ENCODE measurements around the gene IL1A.
A peak's percentile ranks its signal among the peaks of the same experiment; 100 is the strongest.

The IL1A gene

DNA sequence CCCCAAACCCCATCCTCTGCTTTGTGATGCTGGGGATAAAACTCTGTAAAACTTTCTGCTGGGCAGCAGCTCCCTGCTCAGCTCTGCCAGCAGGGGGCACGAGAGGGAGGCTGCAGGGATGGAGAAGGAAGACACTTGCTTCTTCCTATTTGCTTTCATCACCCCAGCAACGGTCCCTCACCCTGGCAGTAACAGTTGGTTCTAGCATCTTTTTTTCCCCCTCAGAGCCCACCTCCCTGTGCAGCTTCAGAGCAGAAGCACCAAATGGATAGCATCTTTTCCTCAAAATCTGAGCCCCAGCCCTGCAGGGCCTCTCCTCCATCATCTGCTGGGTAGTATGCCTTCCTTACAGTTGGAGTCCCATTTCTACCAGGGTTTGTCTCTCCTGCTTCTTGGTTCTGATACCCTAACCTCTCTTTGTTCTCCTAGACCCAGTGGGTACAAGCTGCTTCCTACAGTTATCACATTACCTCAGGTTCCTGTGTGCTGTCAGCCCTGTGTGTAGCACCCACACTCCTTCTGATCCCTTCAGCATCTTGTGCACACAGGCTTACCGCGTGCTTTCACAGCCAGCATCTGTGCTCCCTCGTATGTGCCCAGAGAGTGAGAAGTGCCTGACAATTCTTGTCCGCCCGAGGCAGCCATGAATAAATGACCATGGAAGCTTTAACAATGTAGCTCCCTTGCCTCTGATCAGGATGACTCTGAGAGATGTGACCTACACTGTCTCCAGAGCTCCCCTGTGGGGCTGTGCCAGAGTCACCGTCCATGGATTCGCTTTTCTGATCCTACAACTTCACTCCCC lies 34.3 kb downstream of the IL1A start:
- peak; percentile 83 to 87 for DNase-seq (ENCODE audit: low read depth in 2 of 2)
- H3K4me3 ChIP-seq (replicated peaks in 1 of 2; ENCODE audit: low read depth in 2 of 2, low read length in 2 of 2), result no peak overlapping the region
- peak; percentile 98 for TF ChIP-seq CTCF (IDR thresholded peaks at IDR 0.05; ENCODE audit: low read depth, low read length)

GRCh38 chr2:112740527-112740926 lies 43.8 kb downstream of the IL1A start:
- H3K4me3 ChIP-seq (replicated peaks in 1 of 2; ENCODE audit: low read depth in 2 of 2, low read length in 2 of 2), result no peak overlapping the region
- no peak for DNase-seq (ENCODE audit: low read depth in 2 of 2)
- no peak for TF ChIP-seq CTCF (IDR thresholded peaks at IDR 0.05; ENCODE audit: low read depth, low read length)

DNA sequence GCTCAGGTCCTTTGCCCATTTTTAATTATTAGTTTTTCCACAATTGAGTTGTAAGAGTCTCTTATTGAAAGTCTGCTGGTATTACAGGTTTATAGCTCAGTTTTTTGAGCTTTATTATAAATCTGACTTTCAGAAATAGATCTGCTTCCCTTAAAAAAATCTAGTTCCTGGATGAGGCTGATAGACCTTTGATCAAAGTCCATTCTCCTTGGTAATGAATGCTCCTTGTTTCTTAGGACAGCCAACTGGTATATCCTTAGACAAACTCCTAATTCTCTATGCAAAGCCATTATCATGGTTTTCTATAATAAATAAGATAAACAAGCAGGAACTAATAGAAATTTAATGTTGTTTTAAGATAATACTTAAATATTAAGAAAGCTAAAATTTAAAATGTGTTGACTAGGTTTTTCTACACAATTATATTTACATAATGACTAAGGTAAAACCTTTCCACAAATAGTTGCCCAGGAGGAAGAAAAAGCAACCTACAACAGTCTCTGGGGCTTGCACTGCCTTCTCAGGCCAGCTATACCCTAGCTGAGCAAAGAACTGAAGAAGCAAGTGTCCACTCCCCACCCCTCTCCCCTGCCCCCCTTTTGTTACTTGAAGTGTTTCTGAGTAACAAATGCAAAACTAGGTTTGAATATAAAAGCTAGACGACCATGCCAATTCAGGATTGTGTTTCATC lies 46.6 kb downstream of the IL1A start:
- no peak for TF ChIP-seq CTCF (IDR thresholded peaks at IDR 0.05; ENCODE audit: low read depth, low read length)
- H3K4me3 ChIP-seq (replicated peaks in 1 of 2; ENCODE audit: low read depth in 2 of 2, low read length in 2 of 2), result no peak overlapping the region
- DNase-seq (ENCODE audit: low read depth in 2 of 2), result no peak

- TF ChIP-seq CTCF (IDR thresholded peaks at IDR 0.05; ENCODE audit: low read depth, low read length), result no peak
- DNase-seq (ENCODE audit: low read depth in 2 of 2), result no peak
- no peak overlapping the region for H3K4me3 ChIP-seq (replicated peaks in 1 of 2; ENCODE audit: low read depth in 2 of 2, low read length in 2 of 2)
Observed at GRCh38 chr2:112733871-112734270, 50.4 kb downstream of the IL1A start.

DNA sequence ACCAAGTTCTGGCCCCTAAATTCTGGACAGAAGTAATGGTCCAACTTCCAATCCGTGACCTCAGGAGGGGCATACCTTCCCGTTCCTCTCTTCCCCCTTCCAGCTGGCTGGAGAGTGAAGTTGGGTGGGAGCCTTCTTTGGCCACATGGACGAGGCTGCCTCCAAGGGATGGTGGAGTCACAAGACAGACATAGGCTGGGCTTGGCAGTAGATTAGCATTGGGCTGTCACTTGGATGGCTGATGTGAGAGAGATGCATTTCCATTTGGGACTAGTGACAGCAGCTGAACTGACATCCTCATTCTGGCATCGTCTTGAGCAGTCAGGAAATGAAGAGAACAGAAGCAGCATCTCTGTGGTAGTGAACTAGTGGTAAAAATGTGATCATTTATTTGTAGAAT lies 50.8 kb downstream of the IL1A start:
- no peak overlapping the region for H3K4me3 ChIP-seq (replicated peaks in 1 of 2; ENCODE audit: low read depth in 2 of 2, low read length in 2 of 2)
- DNase-seq (ENCODE audit: low read depth in 2 of 2), result no peak
- no peak for TF ChIP-seq CTCF (IDR thresholded peaks at IDR 0.05; ENCODE audit: low read depth, low read length)

GRCh38 chr2:112731479-112731878 lies 52.8 kb downstream of the IL1A start:
- no peak for DNase-seq (ENCODE audit: low read depth in 2 of 2)
- H3K4me3 ChIP-seq (replicated peaks in 1 of 2; ENCODE audit: low read depth in 2 of 2, low read length in 2 of 2), result no peak overlapping the region
- TF ChIP-seq CTCF (IDR thresholded peaks at IDR 0.05; ENCODE audit: low read depth, low read length), result no peak

All from cardiac fibroblast (primary cell).